K562 (cell line): Measurements from ENCODE around the gene SH3BGRL3. TPM values are rescaled to one million over a fixed set of nuclear protein-coding genes. Genes with fewer than 3 reads are reported as not detected.

Source experiments
- BHLHE40 ChIP-seq: IDR thresholded peaks from 2 replicates; pipeline ENCODE4 v1.6.1; 2011; ENCODE audit warnings: low read length, improper control_type of control experiment
- CBX1 ChIP-seq: sonication (generic); IDR thresholded peaks from 2 replicates; pipeline ENCODE4 v1.6.1; 2016; ENCODE audit warnings: antibody characterized with exemption, low read depth, mild to moderate bottlenecking
- ELF2 ChIP-seq: fragments of 250-450 bp; sonication (Bioruptor Pico); IDR thresholded peaks from 2 replicates; pipeline ENCODE4 v1.5.0; 2021; ENCODE audit warnings: mild to moderate bottlenecking
- GTF2A2 ChIP-seq: IDR thresholded peaks from 2 replicates; pipeline ENCODE4 v1.6.1; 2016; ENCODE audit warnings: mild to moderate bottlenecking, missing genetic modification characterization, missing compliant biosample characterization
- HIVEP1 ChIP-seq: fragments of 250-450 bp; sonication (Bioruptor Pico); IDR thresholded peaks from 2 replicates; pipeline ENCODE4 v1.4.0; 2020; ENCODE audit warnings: mild to moderate bottlenecking
- HNRNPLL ChIP-seq: fragments of 200-400 bp; formaldehyde crosslinking; IDR thresholded peaks from 2 replicates; pipeline ENCODE4 v1.6.1; 2017; ENCODE audit warnings: low read length, low read depth, mild to moderate bottlenecking; ENCODE audit not compliant: poor library complexity, severe bottlenecking
- MAFF ChIP-seq: IDR thresholded peaks from 2 replicates; pipeline ENCODE4 v1.6.1; 2012; ENCODE audit warnings: low read length, improper control_type of control experiment
- MEF2D ChIP-seq: conservative IDR thresholded peaks from 2 replicates; pipeline ENCODE4 v1.6.1; 2016; ENCODE audit warnings: low read depth, missing genetic modification characterization, missing compliant biosample characterization
- PRPF4 ChIP-seq: fragments of 200-400 bp; formaldehyde crosslinking; IDR thresholded peaks from one replicate; pipeline ENCODE4 v1.6.1; 2017; ENCODE audit warnings: low read length, low read depth, mild to moderate bottlenecking; ENCODE audit not compliant: insufficient read depth, poor library complexity, severe bottlenecking
- RBM15 ChIP-seq: fragments of 200-400 bp; formaldehyde crosslinking; IDR thresholded peaks from 2 replicates; pipeline ENCODE4 v1.6.1; 2018; ENCODE audit warnings: mild to moderate bottlenecking, low read length, moderate library complexity; ENCODE audit not compliant: insufficient read depth
- SMARCC2 ChIP-seq: fragments of 450-650 bp; IDR thresholded peaks from 2 replicates; pipeline ENCODE4 v1.6.1; 2017; ENCODE audit warnings: antibody characterized with exemption, moderate library complexity, mild to moderate bottlenecking, low read depth
- SP1 ChIP-seq: sonication (generic); formaldehyde crosslinking; IDR thresholded peaks from 2 replicates; pipeline ENCODE4 v1.8.1; 2022; ENCODE audit warnings: mild to moderate bottlenecking, missing genetic modification reagents
- ZC3H4 ChIP-seq: sonication (generic); formaldehyde crosslinking; IDR thresholded peaks from 2 replicates; pipeline ENCODE4 v1.9.0; 2021; ENCODE audit warnings: missing genetic modification reagents, borderline replicate concordance
- ZNF24 ChIP-seq: fragments of 450-650 bp; IDR thresholded peaks from 2 replicates; pipeline ENCODE4 v1.6.1; 2016
- ZNF583 ChIP-seq: fragments of 250-450 bp; sonication (Bioruptor Pico); IDR thresholded peaks from 2 replicates; pipeline ENCODE4 v1.4.0; 2020
- polyA plus RNA-seq, 8 experiments: library from polyadenylated mRNA; depleted of rRNA in 4 of 8; stranded (reverse) in 5 of 8; unstranded in 3 of 8; fragments of >200 nt; fragmentation: Nextera tagmentation in 2 of 8; fragmentation: Illumina TruSeq in 1 of 8; extraction: Ambion mirVana in 2 of 8; extraction: Trizol in 1 of 8; gene quantifications; 2 replicates each; pipeline versions ENCODE4 v1.2.1 to v1.2.3, GENCODE V29; 2011 to 2014; ENCODE audit warnings: inconsistent platforms in 1 of 8, missing spikeins in 1 of 8
- total RNA-seq, 7 experiments: library from RNA; depleted of rRNA in 6 of 7; stranded (reverse); fragments of >200 nt in 6 of 7; fragmentation: Illumina TruSeq in 2 of 7; extraction: Trizol in 2 of 7; gene quantifications; 2 replicates each; pipeline versions ENCODE4 v1.2.1 to v1.2.3, GENCODE V29; 2011 to 2021; ENCODE audit warnings: low replicate concordance in 1 of 7
- TF ChIP-seq, protein P1 (sequence below): fragments of 450-650 bp; IDR thresholded peaks from 2 replicates; pipeline ENCODE4 v1.6.1; 2016; ENCODE audit warnings: missing biosample characterization, missing genetic modification characterization
- TF ChIP-seq, protein P2 (sequence below): sonication (generic); formaldehyde crosslinking; IDR thresholded peaks from 2 replicates; pipeline ENCODE4 v1.8.1; 2023; ENCODE audit warnings: missing genetic modification reagents, mild to moderate bottlenecking, borderline replicate concordance
- TF ChIP-seq, protein P3 (sequence below): sonication (generic); formaldehyde crosslinking; IDR thresholded peaks from 2 replicates; pipeline ENCODE4 v1.8.0; 2022; ENCODE audit warnings: missing genetic modification reagents, mild to moderate bottlenecking, moderate library complexity, borderline replicate concordance
- TF ChIP-seq, protein P4 (sequence below): sonication (generic); formaldehyde crosslinking; IDR thresholded peaks from 2 replicates; pipeline ENCODE4 v1.5.0; 2020; ENCODE audit warnings: missing genetic modification reagents

The SH3BGRL3 gene
- total and polyA plus RNA-seq, 9 of the 15 experiments (the other 6 are each of a cell fraction or from before 2014, with no cell fraction given) = 30.3 to 140 (median 54.2) TPM

DNA sequence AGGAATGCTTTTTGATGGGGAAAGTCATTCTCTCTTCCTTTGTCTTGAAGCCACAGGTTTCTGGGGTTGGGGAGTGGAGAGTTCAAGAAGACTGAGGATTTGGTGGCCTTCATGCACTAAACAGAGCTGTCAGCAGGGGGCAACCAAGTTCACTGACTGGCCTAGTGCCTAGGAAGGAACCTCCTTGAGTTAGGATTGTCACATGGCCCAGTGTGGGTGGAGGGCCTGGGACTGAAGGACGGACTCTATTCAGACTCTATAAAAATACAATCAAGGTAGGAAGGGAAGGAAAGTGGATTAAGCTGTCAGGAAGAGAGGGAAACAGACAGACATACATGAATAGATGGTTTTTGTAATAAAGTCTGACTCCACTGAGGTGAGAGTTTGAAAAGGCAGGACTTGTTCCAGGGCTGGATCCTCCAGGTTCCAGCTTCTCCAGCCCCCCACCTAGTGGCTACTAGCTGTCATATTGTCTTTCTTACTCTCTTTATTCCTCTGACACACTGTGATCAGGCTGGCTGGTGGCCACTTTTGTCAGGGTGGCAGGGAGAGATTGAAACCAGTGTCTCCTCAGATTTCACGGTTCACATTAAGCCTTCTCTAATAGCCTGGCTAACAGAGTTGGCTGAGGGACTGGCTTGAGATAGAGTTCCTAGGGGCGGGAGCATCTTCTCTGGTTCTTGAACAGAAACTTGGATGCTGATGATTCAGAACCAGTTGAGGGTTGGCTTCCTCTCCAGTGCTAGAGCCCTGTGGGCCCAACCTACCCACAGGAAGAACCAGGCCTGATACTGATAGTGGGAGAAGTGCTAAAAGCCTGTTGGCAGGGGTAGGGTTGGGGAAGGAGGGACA lies 4.1 kb upstream of the SH3BGRL3 start (continued):
- TF ChIP-seq, protein P1, sequence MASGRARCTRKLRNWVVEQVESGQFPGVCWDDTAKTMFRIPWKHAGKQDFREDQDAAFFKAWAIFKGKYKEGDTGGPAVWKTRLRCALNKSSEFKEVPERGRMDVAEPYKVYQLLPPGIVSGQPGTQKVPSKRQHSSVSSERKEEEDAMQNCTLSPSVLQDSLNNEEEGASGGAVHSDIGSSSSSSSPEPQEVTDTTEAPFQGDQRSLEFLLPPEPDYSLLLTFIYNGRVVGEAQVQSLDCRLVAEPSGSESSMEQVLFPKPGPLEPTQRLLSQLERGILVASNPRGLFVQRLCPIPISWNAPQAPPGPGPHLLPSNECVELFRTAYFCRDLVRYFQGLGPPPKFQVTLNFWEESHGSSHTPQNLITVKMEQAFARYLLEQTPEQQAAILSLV (tag) = no peak
- TF ChIP-seq MAFF = no peak
- TF ChIP-seq, protein P2, sequence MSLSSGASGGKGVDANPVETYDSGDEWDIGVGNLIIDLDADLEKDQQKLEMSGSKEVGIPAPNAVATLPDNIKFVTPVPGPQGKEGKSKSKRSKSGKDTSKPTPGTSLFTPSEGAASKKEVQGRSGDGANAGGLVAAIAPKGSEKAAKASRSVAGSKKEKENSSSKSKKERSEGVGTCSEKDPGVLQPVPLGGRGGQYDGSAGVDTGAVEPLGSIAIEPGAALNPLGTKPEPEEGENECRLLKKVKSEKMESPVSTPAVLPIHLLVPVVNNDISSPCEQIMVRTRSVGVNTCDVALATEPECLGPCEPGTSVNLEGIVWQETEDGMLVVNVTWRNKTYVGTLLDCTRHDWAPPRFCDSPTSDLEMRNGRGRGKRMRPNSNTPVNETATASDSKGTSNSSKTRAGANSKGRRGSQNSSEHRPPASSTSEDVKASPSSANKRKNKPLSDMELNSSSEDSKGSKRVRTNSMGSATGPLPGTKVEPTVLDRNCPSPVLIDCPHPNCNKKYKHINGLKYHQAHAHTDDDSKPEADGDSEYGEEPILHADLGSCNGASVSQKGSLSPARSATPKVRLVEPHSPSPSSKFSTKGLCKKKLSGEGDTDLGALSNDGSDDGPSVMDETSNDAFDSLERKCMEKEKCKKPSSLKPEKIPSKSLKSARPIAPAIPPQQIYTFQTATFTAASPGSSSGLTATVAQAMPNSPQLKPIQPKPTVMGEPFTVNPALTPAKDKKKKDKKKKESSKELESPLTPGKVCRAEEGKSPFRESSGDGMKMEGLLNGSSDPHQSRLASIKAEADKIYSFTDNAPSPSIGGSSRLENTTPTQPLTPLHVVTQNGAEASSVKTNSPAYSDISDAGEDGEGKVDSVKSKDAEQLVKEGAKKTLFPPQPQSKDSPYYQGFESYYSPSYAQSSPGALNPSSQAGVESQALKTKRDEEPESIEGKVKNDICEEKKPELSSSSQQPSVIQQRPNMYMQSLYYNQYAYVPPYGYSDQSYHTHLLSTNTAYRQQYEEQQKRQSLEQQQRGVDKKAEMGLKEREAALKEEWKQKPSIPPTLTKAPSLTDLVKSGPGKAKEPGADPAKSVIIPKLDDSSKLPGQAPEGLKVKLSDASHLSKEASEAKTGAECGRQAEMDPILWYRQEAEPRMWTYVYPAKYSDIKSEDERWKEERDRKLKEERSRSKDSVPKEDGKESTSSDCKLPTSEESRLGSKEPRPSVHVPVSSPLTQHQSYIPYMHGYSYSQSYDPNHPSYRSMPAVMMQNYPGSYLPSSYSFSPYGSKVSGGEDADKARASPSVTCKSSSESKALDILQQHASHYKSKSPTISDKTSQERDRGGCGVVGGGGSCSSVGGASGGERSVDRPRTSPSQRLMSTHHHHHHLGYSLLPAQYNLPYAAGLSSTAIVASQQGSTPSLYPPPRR (CRISPR knock-in tag) = no peak
- TF ChIP-seq PRPF4 = no peak
- no peak for TF ChIP-seq BHLHE40
- no peak for TF ChIP-seq CBX1
- TF ChIP-seq SMARCC2 = peak; percentile 40; the same call in 1 of the 2 replicates
- no peak for TF ChIP-seq ZNF583 (CRISPR knock-in tag)
- peak; percentile 53; the same call in 1 of the 2 replicates for TF ChIP-seq SP1 (CRISPR knock-in tag)
- TF ChIP-seq MEF2D (tag) = 0 out of 2 replicates have a peak, but pooled peaks have one; percentile 21
- TF ChIP-seq ZNF24 = peak; percentile 87
- TF ChIP-seq, protein P3, sequence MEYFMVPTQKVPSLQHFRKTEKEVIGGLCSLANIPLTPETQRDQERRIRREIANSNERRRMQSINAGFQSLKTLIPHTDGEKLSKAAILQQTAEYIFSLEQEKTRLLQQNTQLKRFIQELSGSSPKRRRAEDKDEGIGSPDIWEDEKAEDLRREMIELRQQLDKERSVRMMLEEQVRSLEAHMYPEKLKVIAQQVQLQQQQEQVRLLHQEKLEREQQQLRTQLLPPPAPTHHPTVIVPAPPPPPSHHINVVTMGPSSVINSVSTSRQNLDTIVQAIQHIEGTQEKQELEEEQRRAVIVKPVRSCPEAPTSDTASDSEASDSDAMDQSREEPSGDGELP (CRISPR knock-in tag) = no peak; the same call in 1 of the 2 replicates
- TF ChIP-seq ELF2 = 0 out of 2 replicates have a peak, but pooled peaks have one; percentile 61
- no peak for TF ChIP-seq GTF2A2
- 0 out of 2 replicates have a peak, but pooled peaks have one; percentile 33 for TF ChIP-seq ZC3H4 (CRISPR knock-in tag)
- TF ChIP-seq HNRNPLL = no peak
- TF ChIP-seq, protein P4, sequence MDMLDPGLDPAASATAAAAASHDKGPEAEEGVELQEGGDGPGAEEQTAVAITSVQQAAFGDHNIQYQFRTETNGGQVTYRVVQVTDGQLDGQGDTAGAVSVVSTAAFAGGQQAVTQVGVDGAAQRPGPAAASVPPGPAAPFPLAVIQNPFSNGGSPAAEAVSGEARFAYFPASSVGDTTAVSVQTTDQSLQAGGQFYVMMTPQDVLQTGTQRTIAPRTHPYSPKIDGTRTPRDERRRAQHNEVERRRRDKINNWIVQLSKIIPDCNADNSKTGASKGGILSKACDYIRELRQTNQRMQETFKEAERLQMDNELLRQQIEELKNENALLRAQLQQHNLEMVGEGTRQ = peak; percentile 89
- TF ChIP-seq HIVEP1 (CRISPR knock-in tag) = no peak
- TF ChIP-seq RBM15 = no peak
